ENCODE data around the gene ANAPC15.

The ANAPC15 gene

GRCh38 chr11:72112978-72113808 lies 698 bp upstream of the ANAPC15 start:
- no peak for DNase-seq (ENCODE audit: low read depth, low spot score)
- H3K4me3 ChIP-seq (ENCODE audit: insufficient read length, low read depth) = peak overlapping the region; percentile 67
- no peaks in the 10 kb centered on the region for H3K4me1 ChIP-seq (ENCODE audit: insufficient read depth, insufficient read length)
- H3K36me3 ChIP-seq (ENCODE audit: insufficient read depth, insufficient read length, low read length) = peaks cover 29% of the 10 kb centered on the region
- H3K9ac ChIP-seq (ENCODE audit: insufficient read length, low read depth) = peak overlapping the region; percentile 65
- no peak for TF ChIP-seq SUZ12 (IDR thresholded peaks at IDR 0.05; ENCODE audit: extremely low read depth, insufficient read depth, insufficient read length)
- TF ChIP-seq YY1 (IDR thresholded peaks at IDR 0.05; ENCODE audit: insufficient read depth, insufficient read length) = no peak
- TF ChIP-seq ZNF274 (IDR thresholded peaks at IDR 0.05; ENCODE audit: low read depth, low read length) = no peak
- H3K27me3 ChIP-seq (ENCODE audit: insufficient read depth, insufficient read length) = no peaks in the 10 kb centered on the region
- no peaks in the 10 kb centered on the region for H3K9me3 ChIP-seq (ENCODE audit: insufficient read depth, low read length)

GRCh38 chr11:72111300-72112142 lies 974 bp downstream of the ANAPC15 start:
- H3K9ac ChIP-seq (ENCODE audit: insufficient read length, low read depth) = peak overlapping the region; percentile 85
- H3K9me3 ChIP-seq (ENCODE audit: insufficient read depth, low read length) = no peaks in the 10 kb centered on the region
- no peak for TF ChIP-seq YY1 (IDR thresholded peaks at IDR 0.05; ENCODE audit: insufficient read depth, insufficient read length)
- no peak for TF ChIP-seq SUZ12 (IDR thresholded peaks at IDR 0.05; ENCODE audit: extremely low read depth, insufficient read depth, insufficient read length)
- TF ChIP-seq ZNF274 (IDR thresholded peaks at IDR 0.05; ENCODE audit: low read depth, low read length) = no peak
- H3K4me3 ChIP-seq (ENCODE audit: insufficient read length, low read depth) = peak overlapping the region; percentile 67
- H3K27me3 ChIP-seq (ENCODE audit: insufficient read depth, insufficient read length) = no peaks in the 10 kb centered on the region
- DNase-seq (ENCODE audit: low read depth, low spot score) = no peak
- H3K4me1 ChIP-seq (ENCODE audit: insufficient read depth, insufficient read length) = no peaks in the 10 kb centered on the region
- peaks cover 37% of the 10 kb centered on the region for H3K36me3 ChIP-seq (ENCODE audit: insufficient read depth, insufficient read length, low read length)

- Histone ChIP-seq H3K9me3 (ENCODE audit: insufficient read depth, low read length) (no peaks in the 10 kb centered on the region), H3K27me3 (ENCODE audit: insufficient read depth, insufficient read length) (no peaks in the 10 kb centered on the region), H3K4me3 (ENCODE audit: insufficient read length, low read depth) (no peak within 1 kb of the TSS), H3K4me1 (ENCODE audit: insufficient read depth, insufficient read length) (no peaks in the 10 kb centered on the region), H3K9ac (ENCODE audit: insufficient read length, low read depth) (no peak within 1 kb of the TSS), H3K36me3 (ENCODE audit: insufficient read depth, insufficient read length, low read length) (peaks cover 49% of the 10 kb centered on the region)
- TF ChIP-seq SUZ12 (IDR thresholded peaks at IDR 0.05; ENCODE audit: extremely low read depth, insufficient read depth, insufficient read length) = no peak
- no peak for TF ChIP-seq YY1 (IDR thresholded peaks at IDR 0.05; ENCODE audit: insufficient read depth, insufficient read length)
- no peak for TF ChIP-seq ZNF274 (IDR thresholded peaks at IDR 0.05; ENCODE audit: low read depth, low read length)
- no peak for DNase-seq (ENCODE audit: low read depth, low spot score)
These were observed 6.6 kb downstream of the ANAPC15 start, which contains the start of gene TOMT for GRCh38 chr11:72105888-72106287. TSS of gene TOMT (plus strand) at chr11:72105924. CDS start at chr11:72105952, 28 bp downstream.

- TF ChIP-seq ZNF274 (IDR thresholded peaks at IDR 0.05; ENCODE audit: low read depth, low read length) (no peak), SUZ12 (IDR thresholded peaks at IDR 0.05; ENCODE audit: extremely low read depth, insufficient read depth, insufficient read length) (no peak), YY1 (IDR thresholded peaks at IDR 0.05; ENCODE audit: insufficient read depth, insufficient read length) (no peak)
- Histone ChIP-seq H3K4me3 (ENCODE audit: insufficient read length, low read depth) (peak overlapping the region; percentile 19), H3K27me3 (ENCODE audit: insufficient read depth, insufficient read length) (no peaks in the 10 kb centered on the region), H3K36me3 (ENCODE audit: insufficient read depth, insufficient read length, low read length) (peaks cover 51% of the 10 kb centered on the region), H3K9me3 (ENCODE audit: insufficient read depth, low read length) (no peaks in the 10 kb centered on the region), H3K4me1 (ENCODE audit: insufficient read depth, insufficient read length) (no peaks in the 10 kb centered on the region), H3K9ac (ENCODE audit: insufficient read length, low read depth) (peak overlapping the region; percentile 11)
- no peak for DNase-seq (ENCODE audit: low read depth, low spot score)
These were observed 8.7 kb downstream of the ANAPC15 start for GRCh38 chr11:72103754-72104167.

- DNase-seq (ENCODE audit: low read depth, low spot score) = peak; percentile 98
- Histone ChIP-seq H3K4me1 (ENCODE audit: insufficient read depth, insufficient read length) (no peaks in the 10 kb centered on the region), H3K4me3 (ENCODE audit: insufficient read length, low read depth) (peak within 1 kb of the TSS; percentile 69), H3K36me3 (ENCODE audit: insufficient read depth, insufficient read length, low read length) (peaks cover 51% of the 10 kb centered on the region), H3K27me3 (ENCODE audit: insufficient read depth, insufficient read length) (no peaks in the 10 kb centered on the region), H3K9me3 (ENCODE audit: insufficient read depth, low read length) (no peaks in the 10 kb centered on the region), H3K9ac (ENCODE audit: insufficient read length, low read depth) (peak within 1 kb of the TSS; percentile 95)
- TF ChIP-seq ZNF274 (IDR thresholded peaks at IDR 0.05; ENCODE audit: low read depth, low read length) = no peak
- TF ChIP-seq SUZ12 (IDR thresholded peaks at IDR 0.05; ENCODE audit: extremely low read depth, insufficient read depth, insufficient read length) = no peak
- no peak for TF ChIP-seq YY1 (IDR thresholded peaks at IDR 0.05; ENCODE audit: insufficient read depth, insufficient read length)
These were observed 9.3 kb downstream of the ANAPC15 start, which contains the start of gene LAMTOR1 for GRCh38 chr11:72102946-72103753. TSS of gene LAMTOR1 (minus strand) at chr11:72103297. CDS start at chr11:72103224, 73 bp downstream.

GRCh38 chr11:72102631-72102945 lies 9.9 kb downstream of the ANAPC15 start:
- Histone ChIP-seq H3K9ac (ENCODE audit: insufficient read length, low read depth) (peak overlapping the region; percentile 95), H3K36me3 (ENCODE audit: insufficient read depth, insufficient read length, low read length) (peaks cover 53% of the 10 kb centered on the region), H3K4me1 (ENCODE audit: insufficient read depth, insufficient read length) (no peaks in the 10 kb centered on the region), H3K27me3 (ENCODE audit: insufficient read depth, insufficient read length) (no peaks in the 10 kb centered on the region), H3K9me3 (ENCODE audit: insufficient read depth, low read length) (no peaks in the 10 kb centered on the region), H3K4me3 (ENCODE audit: insufficient read length, low read depth) (peak overlapping the region; percentile 69)
- TF ChIP-seq SUZ12 (IDR thresholded peaks at IDR 0.05; ENCODE audit: extremely low read depth, insufficient read depth, insufficient read length) (no peak), YY1 (IDR thresholded peaks at IDR 0.05; ENCODE audit: insufficient read depth, insufficient read length) (no peak), ZNF274 (IDR thresholded peaks at IDR 0.05; ENCODE audit: low read depth, low read length) (no peak)
- no peak for DNase-seq (ENCODE audit: low read depth, low spot score)
